ENCODE data around the gene C2orf74. TPM values are rescaled to one million over a fixed set of nuclear protein-coding genes. Genes with fewer than 3 reads are reported as not detected.
A peak's percentile ranks its signal among the peaks of the same experiment; 100 is the strongest.

C2orf74 gene
- total RNA-seq, 1 experiment from 2014 or later: 8.0 TPM

- Histone ChIP-seq H3K27me3 (ENCODE audit: insufficient read depth, low read length) (no peaks in the 10 kb centered on the region), H4K20me1 (ENCODE audit: control insufficient read depth, insufficient read depth, insufficient read length) (no peaks in the 10 kb centered on the region), H2AFZ (ENCODE audit: low read length) (no peak overlapping the region), H3T11ph (ENCODE audit: low read length) (no peak overlapping the region), H3K4me2 (ENCODE audit: insufficient read depth, insufficient read length, low read length) (no peak overlapping the region), H3K9ac (ENCODE audit: extremely low read depth, insufficient read length, low read length) (no peak overlapping the region), H4K91ac (ENCODE audit: insufficient read length, low read depth, low read length) (no peak overlapping the region), H3K23me2 (ENCODE audit: insufficient read length, low read depth, low read length, poor library complexity, severe bottlenecking) (peaks cover 13% of the 10 kb centered on the region), H2AK5ac (ENCODE audit: insufficient read length, low read length) (no peak overlapping the region), H3K4ac (ENCODE audit: low read depth, low read length) (no peak overlapping the region), H3K4me1 (ENCODE audit: insufficient read depth, low read length) (peaks cover 8% of the 10 kb centered on the region; the same call in 1 of the 2 replicates), H4K8ac (replicated peaks; ENCODE audit: insufficient read length, low read depth, low read length) (no peak overlapping the region), H3K79me1 (ENCODE audit: insufficient read depth, low read depth, low read length, poor library complexity, severe bottlenecking) (no peaks in the 10 kb centered on the region), H3K9me3 (ENCODE audit: control insufficient read depth, low read depth, low read length) (no peaks in the 10 kb centered on the region), H3K27ac (ENCODE audit: insufficient read length, low read depth, low read length) (no peak overlapping the region), H2BK20ac (ENCODE audit: low read depth, low read length, poor library complexity, severe bottlenecking) (no peak overlapping the region), H2BK15ac (ENCODE audit: low read depth, low read length) (no peak overlapping the region), H2BK120ac (ENCODE audit: low read depth, low read length, poor library complexity, severe bottlenecking) (no peak overlapping the region), H3K79me2 (ENCODE audit: insufficient read depth, low read length) (no peaks in the 10 kb centered on the region), H4K5ac (ENCODE audit: insufficient read length, low read depth, low read length) (no peak overlapping the region), H3K18ac (ENCODE audit: insufficient read length, low read depth, low read length) (no peak overlapping the region), H2BK12ac (ENCODE audit: insufficient read length, low read depth, low read length) (no peak overlapping the region), H3K23ac (ENCODE audit: insufficient read length, low read depth, low read length) (no peak overlapping the region), H2BK5ac (ENCODE audit: insufficient read length, low read length) (no peak overlapping the region), H3K56ac (ENCODE audit: insufficient read length, low read depth, low read length) (no peak overlapping the region), H3K14ac (ENCODE audit: insufficient read depth, low read length) (no peak overlapping the region)
- no peak for DNase-seq
- TF ChIP-seq, protein P1, sequence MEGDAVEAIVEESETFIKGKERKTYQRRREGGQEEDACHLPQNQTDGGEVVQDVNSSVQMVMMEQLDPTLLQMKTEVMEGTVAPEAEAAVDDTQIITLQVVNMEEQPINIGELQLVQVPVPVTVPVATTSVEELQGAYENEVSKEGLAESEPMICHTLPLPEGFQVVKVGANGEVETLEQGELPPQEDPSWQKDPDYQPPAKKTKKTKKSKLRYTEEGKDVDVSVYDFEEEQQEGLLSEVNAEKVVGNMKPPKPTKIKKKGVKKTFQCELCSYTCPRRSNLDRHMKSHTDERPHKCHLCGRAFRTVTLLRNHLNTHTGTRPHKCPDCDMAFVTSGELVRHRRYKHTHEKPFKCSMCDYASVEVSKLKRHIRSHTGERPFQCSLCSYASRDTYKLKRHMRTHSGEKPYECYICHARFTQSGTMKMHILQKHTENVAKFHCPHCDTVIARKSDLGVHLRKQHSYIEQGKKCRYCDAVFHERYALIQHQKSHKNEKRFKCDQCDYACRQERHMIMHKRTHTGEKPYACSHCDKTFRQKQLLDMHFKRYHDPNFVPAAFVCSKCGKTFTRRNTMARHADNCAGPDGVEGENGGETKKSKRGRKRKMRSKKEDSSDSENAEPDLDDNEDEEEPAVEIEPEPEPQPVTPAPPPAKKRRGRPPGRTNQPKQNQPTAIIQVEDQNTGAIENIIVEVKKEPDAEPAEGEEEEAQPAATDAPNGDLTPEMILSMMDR (conservative IDR thresholded peaks at IDR 0.05): no peak
- no CpG with 5 or more reads among the region's 10 CpGs for WGBS (ENCODE audit: extremely low coverage, insufficient read length, low lambda C conversion rate)
- Mint-ChIP-seq H3K4me1 (peaks cover 41 to 42% of the 10 kb centered on the region in 2 experiments), H3K27ac (peak overlapping the region in 2 of 3 experiments; percentile 17 to 84; a peak in 4 of 7 replicates), H3K36me3 (ENCODE audit: insufficient read depth in 1 of 3, low read depth in 3 of 3) (peaks cover 50 to 71% (median 67%) of the 10 kb centered on the region in 3 experiments; a peak in 6 of 7 replicates), H3K27me3 (ENCODE audit: low read depth) (peaks cover 4% of the 10 kb centered on the region), H3K4me3 (no peak overlapping the region; a peak in 1 of 5 replicates), H3K9me3 (no peaks in the 10 kb centered on the region; a peak in 1 of 5 replicates)
These were observed 19.5 kb downstream of the C2orf74 start for GRCh38 chr2:61181382-61182058.

Measured in H9 (cell line).